Measurements from ENCODE around the gene MATN3. TPM values are rescaled to one million over a fixed set of nuclear protein-coding genes. Genes with fewer than 3 reads are reported as not detected.

MATN3 gene
- total RNA-seq, 1 experiment from 2014 or later, result 0.29 TPM

GRCh38 chr2:20005067-20005627 lies 7.3 kb downstream of the MATN3 start:
- DNase-seq (ENCODE audit: low read depth), result no peak

GRCh38 chr2:20001361-20001863 lies 11.1 kb downstream of the MATN3 start:
- DNase-seq (ENCODE audit: low read depth), result no peak

GRCh38 chr2:19993731-19994130 lies 18.7 kb downstream of the MATN3 start:
- no peak for DNase-seq (ENCODE audit: low read depth)

GRCh38 chr2:19991895-19992294 lies 20.6 kb downstream of the MATN3 start:
- no peak for DNase-seq (ENCODE audit: low read depth)

- no peak for DNase-seq (ENCODE audit: low read depth)
Observed at GRCh38 chr2:19990416-19990728, 22.1 kb downstream of the MATN3 start.

- peak; percentile 96 for DNase-seq (ENCODE audit: low read depth)
Observed at GRCh38 chr2:19989667-19990415, 22.6 kb downstream of the MATN3 start, which contains the start of gene WDR35. WDR35 (minus strand) TSS chr2:19990105; CDS start chr2:19990015, 90 bp downstream.

- no peak for DNase-seq (ENCODE audit: low read depth)
Observed at GRCh38 chr2:19989342-19989666, 23.2 kb downstream of the MATN3 start.

- DNase-seq (ENCODE audit: low read depth), result no peak
Observed at GRCh38 chr2:19988600-19988999, 23.9 kb downstream of the MATN3 start.

GRCh38 chr2:19987936-19988335 lies 24.5 kb downstream of the MATN3 start:
- DNase-seq (ENCODE audit: low read depth), result no peak

GRCh38 chr2:19982268-19982667 lies 30.2 kb downstream of the MATN3 start:
- no peak for DNase-seq (ENCODE audit: low read depth)

GRCh38 chr2:19979932-19980331 lies 32.5 kb downstream of the MATN3 start:
- DNase-seq (ENCODE audit: low read depth), result no peak

GRCh38 chr2:19973466-19973865 lies 39.0 kb downstream of the MATN3 start:
- no peak for DNase-seq (ENCODE audit: low read depth)

- no peak for DNase-seq (ENCODE audit: low read depth)
Observed at GRCh38 chr2:19971691-19972090, 40.8 kb downstream of the MATN3 start.

GRCh38 chr2:19963386-19963785 lies 49.1 kb downstream of the MATN3 start:
- DNase-seq (ENCODE audit: low read depth), result no peak

- DNase-seq (ENCODE audit: low read depth), result peak; percentile 73
Observed at GRCh38 chr2:19955544-19956422, 56.7 kb downstream of the MATN3 start.

- DNase-seq (ENCODE audit: low read depth), result no peak
Observed at GRCh38 chr2:19949071-19949470, 63.4 kb downstream of the MATN3 start.

- DNase-seq (ENCODE audit: low read depth), result no peak
Observed at GRCh38 chr2:19947184-19947940, 65.1 kb downstream of the MATN3 start.

GRCh38 chr2:19944205-19944845 lies 68.1 kb downstream of the MATN3 start:
- no peak for DNase-seq (ENCODE audit: low read depth)

- DNase-seq (ENCODE audit: low read depth), result no peak
Observed at GRCh38 chr2:19943189-19943588, 69.3 kb downstream of the MATN3 start.

GRCh38 chr2:19942199-19942598 lies 70.3 kb downstream of the MATN3 start:
- DNase-seq (ENCODE audit: low read depth), result no peak

All from Daoy (cell line).